ENCODE data around the gene TTC28.

TTC28 gene

GRCh38 chr22:28015676-28016601, 663.7 kb downstream of the TTC28 start:
- DNase-seq, result no peak

- DNase-seq, result no peak
Observed at GRCh38 chr22:28015046-28015425, 664.6 kb downstream of the TTC28 start.

- no peak for DNase-seq
Observed at GRCh38 chr22:28014211-28015045, 665.2 kb downstream of the TTC28 start.

- DNase-seq, result no peak
Observed at GRCh38 chr22:28013611-28014010, 666.0 kb downstream of the TTC28 start.

GRCh38 chr22:28012832-28013460, 666.7 kb downstream of the TTC28 start:
- no peak for DNase-seq

- DNase-seq, result peak; percentile 91
Observed at GRCh38 chr22:28009272-28009827, 670.3 kb downstream of the TTC28 start.

GRCh38 chr22:28008649-28009048, 671.0 kb downstream of the TTC28 start:
- DNase-seq, result no peak

GRCh38 chr22:28008056-28008455, 671.6 kb downstream of the TTC28 start:
- DNase-seq, result no peak

GRCh38 chr22:28006271-28006670, 673.4 kb downstream of the TTC28 start:
- peak; percentile 13 for DNase-seq

GRCh38 chr22:28005513-28005912, 674.1 kb downstream of the TTC28 start:
- DNase-seq, result no peak

- DNase-seq, result no peak
Observed at GRCh38 chr22:28004021-28004420, 675.6 kb downstream of the TTC28 start.

GRCh38 chr22:28002863-28003565, 676.6 kb downstream of the TTC28 start:
- DNase-seq, result no peak

- DNase-seq, result peak; percentile 39
Observed at GRCh38 chr22:28002181-28002700, 677.4 kb downstream of the TTC28 start.

- no peak for DNase-seq
Observed at GRCh38 chr22:28001171-28001835, 678.3 kb downstream of the TTC28 start.

- no peak for DNase-seq
Observed at GRCh38 chr22:28000361-28000760, 679.3 kb downstream of the TTC28 start.

GRCh38 chr22:27999876-28000275, 679.8 kb downstream of the TTC28 start:
- DNase-seq, result no peak

- no peak for DNase-seq
Observed at GRCh38 chr22:27998511-27999410, 680.9 kb downstream of the TTC28 start.

GRCh38 chr22:27997538-27997937, 682.1 kb downstream of the TTC28 start:
- DNase-seq, result peak; percentile 37

GRCh38 chr22:27996981-27997380, 682.7 kb downstream of the TTC28 start:
- DNase-seq, result no peak

- no peak for DNase-seq
Observed at GRCh38 chr22:27996529-27996925, 683.1 kb downstream of the TTC28 start.
